PFSK-1 (cell line): ENCODE data around the gene KCNE2.

ENCODE experiments used
- FOXP2 ChIP-seq: optimal IDR thresholded peaks from 2 replicates; pipeline ENCODE3; 2011; ENCODE audit warnings: borderline replicate concordance, control low read depth, inconsistent platforms; ENCODE audit not compliant: insufficient read depth; ENCODE audit errors: extremely low read length, extremely low read depth
- POLR2AphosphoS5 ChIP-seq: IDR thresholded peaks from 2 replicates; pipeline ENCODE4 v1.6.1; 2012; ENCODE audit warnings: low read depth, mild to moderate bottlenecking, control low read depth, low read length, moderate library complexity
- REST ChIP-seq, 2 experiments: IDR thresholded peaks; 2 replicates each; pipeline versions ENCODE4 v1.6.1 to v1.8.0; 2011 to 2012; ENCODE audit warnings: low read depth in 2 of 2, low read length in 2 of 2, control low read depth in 1 of 2, inconsistent platforms in 1 of 2, mild to moderate bottlenecking in 1 of 2, moderate library complexity in 1 of 2; ENCODE audit not compliant: insufficient read depth in 1 of 2
- SIN3A ChIP-seq: IDR thresholded peaks from 2 replicates; pipeline ENCODE4 v1.6.1; 2012; ENCODE audit warnings: mild to moderate bottlenecking, low read length, moderate library complexity, borderline replicate concordance; ENCODE audit not compliant: insufficient read depth
- TAF1 ChIP-seq: IDR thresholded peaks from 2 replicates; pipeline ENCODE4 v1.6.1; 2012; ENCODE audit warnings: low read length, control low read depth, borderline replicate concordance; ENCODE audit not compliant: insufficient read depth

- no peak for TF ChIP-seq POLR2AphosphoS5
- TF ChIP-seq FOXP2 = no peak
- no peak for TF ChIP-seq SIN3A
- no peak for TF ChIP-seq TAF1
- TF ChIP-seq REST (IDR thresholded peaks at IDR 0.05; ENCODE audit: insufficient read depth in 1 of 2, low read depth in 2 of 2, low read length in 2 of 2) = no peak
Observed at GRCh38 chr21:34344584-34344983, 19.2 kb upstream of the KCNE2 start.
